Ishikawa (cell line): Measurements from ENCODE around the gene GFI1B.

Experiments used
- CEBPB ChIP-seq: IDR thresholded peaks from 2 replicates; pipeline ENCODE4 v1.6.1; 2012
- CREB1 ChIP-seq: IDR thresholded peaks from 2 replicates; pipeline ENCODE4 v1.6.1; 2012; ENCODE audit warnings: low read depth
- EGR1 ChIP-seq: IDR thresholded peaks from 2 replicates; pipeline ENCODE4 v1.6.1; 2012
- EP300 ChIP-seq: IDR thresholded peaks from 2 replicates; pipeline ENCODE4 v1.6.1; 2012; ENCODE audit warnings: borderline replicate concordance
- FOXM1 ChIP-seq: IDR thresholded peaks from 2 replicates; pipeline ENCODE4 v1.6.1; 2012; ENCODE audit warnings: low read depth, borderline replicate concordance
- NFIC ChIP-seq: IDR thresholded peaks from 2 replicates; pipeline ENCODE4 v1.6.1; 2012
- RAD21 ChIP-seq: IDR thresholded peaks from 2 replicates; pipeline ENCODE4 v1.6.1; 2012; ENCODE audit warnings: low read depth
- TAF1 ChIP-seq: IDR thresholded peaks from 2 replicates; pipeline ENCODE4 v1.6.1; 2012; ENCODE audit warnings: low read depth, mild to moderate bottlenecking
- TCF12 ChIP-seq: IDR thresholded peaks from 2 replicates; pipeline ENCODE4 v1.6.1; 2012; ENCODE audit warnings: low read depth
- TEAD4 ChIP-seq: IDR thresholded peaks from 2 replicates; pipeline ENCODE4 v1.6.1; 2012
- YY1 ChIP-seq: IDR thresholded peaks from 2 replicates; pipeline ENCODE4 v1.6.1; 2012; ENCODE audit warnings: low read depth
- ZBTB7A ChIP-seq: IDR thresholded peaks from 2 replicates; pipeline ENCODE4 v1.6.1; 2012; ENCODE audit warnings: low read depth
- TF ChIP-seq, protein P1 (sequence below): IDR thresholded peaks from 2 replicates; pipeline ENCODE4 v1.6.1; 2012; ENCODE audit warnings: low read depth, mild to moderate bottlenecking
- TF ChIP-seq, protein P2 (sequence below): IDR thresholded peaks from 2 replicates; pipeline ENCODE4 v1.6.1; 2012
- TF ChIP-seq, protein P3 (sequence below): IDR thresholded peaks from 2 replicates; pipeline ENCODE4 v1.6.1; 2012

The GFI1B gene

DNA sequence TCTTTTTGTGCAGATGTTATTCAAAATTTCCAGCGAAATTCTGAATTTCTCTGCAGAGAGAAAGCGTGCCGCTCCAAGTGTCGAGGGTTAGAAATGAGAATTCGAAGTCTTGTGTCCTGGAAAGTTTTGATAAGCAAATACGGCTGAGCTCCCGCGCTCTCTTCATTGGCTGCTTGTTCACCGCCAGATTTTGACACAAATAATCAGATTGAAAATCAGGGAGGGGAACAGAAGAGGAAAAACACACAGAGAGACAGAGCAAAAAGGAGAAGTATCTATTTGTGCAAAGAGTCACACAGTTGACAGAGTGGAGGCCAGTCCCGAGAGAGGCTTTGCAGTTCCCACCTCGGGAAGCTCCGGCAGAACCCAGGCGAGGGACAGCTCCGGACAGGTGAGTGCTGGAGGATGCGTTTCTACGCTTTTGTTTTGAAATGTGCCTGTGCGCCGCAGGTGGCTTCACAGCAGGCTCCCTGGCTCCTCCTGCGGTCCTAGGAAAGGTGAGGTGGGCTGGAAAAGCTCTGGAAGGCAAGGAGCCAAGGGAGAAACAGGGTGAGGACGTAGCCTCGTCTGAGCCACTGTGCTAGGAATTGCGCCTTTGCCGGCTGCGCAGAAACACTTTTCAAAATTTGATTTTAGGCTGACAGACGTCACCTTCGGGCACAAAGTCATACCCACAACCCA, at the start of gene GFI1B:
TSS of gene GFI1B (plus strand) at position 244 of the 681 bp plus-strand sequence. CDS start 7,985 bp downstream, outside the sequence.
- no peak for TF ChIP-seq EGR1
- TF ChIP-seq TCF12: no peak
- no peak for TF ChIP-seq EP300
- no peak for TF ChIP-seq CREB1
- no peak for TF ChIP-seq RAD21
- TF ChIP-seq, protein P1, sequence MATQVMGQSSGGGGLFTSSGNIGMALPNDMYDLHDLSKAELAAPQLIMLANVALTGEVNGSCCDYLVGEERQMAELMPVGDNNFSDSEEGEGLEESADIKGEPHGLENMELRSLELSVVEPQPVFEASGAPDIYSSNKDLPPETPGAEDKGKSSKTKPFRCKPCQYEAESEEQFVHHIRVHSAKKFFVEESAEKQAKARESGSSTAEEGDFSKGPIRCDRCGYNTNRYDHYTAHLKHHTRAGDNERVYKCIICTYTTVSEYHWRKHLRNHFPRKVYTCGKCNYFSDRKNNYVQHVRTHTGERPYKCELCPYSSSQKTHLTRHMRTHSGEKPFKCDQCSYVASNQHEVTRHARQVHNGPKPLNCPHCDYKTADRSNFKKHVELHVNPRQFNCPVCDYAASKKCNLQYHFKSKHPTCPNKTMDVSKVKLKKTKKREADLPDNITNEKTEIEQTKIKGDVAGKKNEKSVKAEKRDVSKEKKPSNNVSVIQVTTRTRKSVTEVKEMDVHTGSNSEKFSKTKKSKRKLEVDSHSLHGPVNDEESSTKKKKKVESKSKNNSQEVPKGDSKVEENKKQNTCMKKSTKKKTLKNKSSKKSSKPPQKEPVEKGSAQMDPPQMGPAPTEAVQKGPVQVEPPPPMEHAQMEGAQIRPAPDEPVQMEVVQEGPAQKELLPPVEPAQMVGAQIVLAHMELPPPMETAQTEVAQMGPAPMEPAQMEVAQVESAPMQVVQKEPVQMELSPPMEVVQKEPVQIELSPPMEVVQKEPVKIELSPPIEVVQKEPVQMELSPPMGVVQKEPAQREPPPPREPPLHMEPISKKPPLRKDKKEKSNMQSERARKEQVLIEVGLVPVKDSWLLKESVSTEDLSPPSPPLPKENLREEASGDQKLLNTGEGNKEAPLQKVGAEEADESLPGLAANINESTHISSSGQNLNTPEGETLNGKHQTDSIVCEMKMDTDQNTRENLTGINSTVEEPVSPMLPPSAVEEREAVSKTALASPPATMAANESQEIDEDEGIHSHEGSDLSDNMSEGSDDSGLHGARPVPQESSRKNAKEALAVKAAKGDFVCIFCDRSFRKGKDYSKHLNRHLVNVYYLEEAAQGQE: peak; percentile 64

DNA sequence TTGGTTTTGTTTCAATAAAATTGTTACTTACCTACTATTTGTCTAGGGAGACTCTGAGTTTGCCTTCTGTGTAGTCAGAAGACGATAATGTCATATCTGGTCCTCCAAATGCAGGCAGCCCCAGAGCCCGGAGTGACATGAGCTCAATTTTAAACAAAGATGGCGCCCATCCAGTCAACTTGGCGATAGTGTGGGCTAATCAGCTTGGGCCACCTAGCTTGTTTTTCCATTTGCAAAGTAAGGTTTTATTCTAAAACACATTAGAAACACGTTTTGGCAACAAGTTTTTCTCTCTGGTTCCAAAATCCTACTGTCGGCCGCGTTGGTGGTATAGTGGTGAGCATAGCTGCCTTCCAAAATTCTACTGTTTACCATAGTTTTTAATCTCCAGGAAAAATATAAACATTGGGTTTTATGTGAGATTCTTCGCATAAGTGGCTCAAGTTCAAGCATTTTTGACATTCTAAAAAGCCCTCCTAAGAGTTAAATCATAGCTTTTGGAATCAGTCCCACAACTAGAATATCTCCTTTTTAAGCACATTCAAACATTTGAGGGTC, 47.2 kb upstream of the GFI1B start:
- TF ChIP-seq, protein P2, sequence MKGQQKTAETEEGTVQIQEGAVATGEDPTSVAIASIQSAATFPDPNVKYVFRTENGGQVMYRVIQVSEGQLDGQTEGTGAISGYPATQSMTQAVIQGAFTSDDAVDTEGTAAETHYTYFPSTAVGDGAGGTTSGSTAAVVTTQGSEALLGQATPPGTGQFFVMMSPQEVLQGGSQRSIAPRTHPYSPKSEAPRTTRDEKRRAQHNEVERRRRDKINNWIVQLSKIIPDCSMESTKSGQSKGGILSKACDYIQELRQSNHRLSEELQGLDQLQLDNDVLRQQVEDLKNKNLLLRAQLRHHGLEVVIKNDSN: no peak
- TF ChIP-seq, protein P1: no peak
- TF ChIP-seq TAF1 (no peak), TEAD4 (no peak), NFIC (no peak)

DNA sequence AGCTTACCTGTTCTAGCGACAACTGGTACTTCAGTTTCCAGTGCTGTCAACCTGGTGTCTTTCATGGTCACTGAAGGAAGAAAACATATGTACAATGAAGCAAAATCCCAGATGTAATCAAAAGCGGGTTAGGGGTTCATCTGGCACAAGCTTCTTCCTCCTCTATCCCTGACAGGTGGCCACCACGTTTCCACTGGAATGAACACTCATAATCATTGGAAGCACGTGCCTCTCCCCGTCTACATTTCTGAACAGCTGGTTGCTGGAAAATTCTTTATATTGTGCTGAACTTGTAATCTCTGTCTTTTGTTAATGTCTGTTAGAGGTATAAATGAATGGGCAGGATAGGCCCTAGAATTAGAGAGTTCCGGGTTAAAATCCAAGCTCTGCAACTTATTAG, 43.5 kb upstream of the GFI1B start:
- TF ChIP-seq, protein P1: no peak
- TF ChIP-seq CREB1 (no peak), EP300 (no peak), CEBPB (no peak), FOXM1 (no peak), EGR1 (no peak), ZBTB7A (no peak), RAD21 (no peak), TAF1 (no peak), TEAD4 (no peak), TCF12 (no peak), YY1 (no peak), NFIC (no peak)
- TF ChIP-seq, protein P2: no peak
- TF ChIP-seq, protein P3, sequence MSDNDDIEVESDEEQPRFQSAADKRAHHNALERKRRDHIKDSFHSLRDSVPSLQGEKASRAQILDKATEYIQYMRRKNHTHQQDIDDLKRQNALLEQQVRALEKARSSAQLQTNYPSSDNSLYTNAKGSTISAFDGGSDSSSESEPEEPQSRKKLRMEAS: no peak

DNA sequence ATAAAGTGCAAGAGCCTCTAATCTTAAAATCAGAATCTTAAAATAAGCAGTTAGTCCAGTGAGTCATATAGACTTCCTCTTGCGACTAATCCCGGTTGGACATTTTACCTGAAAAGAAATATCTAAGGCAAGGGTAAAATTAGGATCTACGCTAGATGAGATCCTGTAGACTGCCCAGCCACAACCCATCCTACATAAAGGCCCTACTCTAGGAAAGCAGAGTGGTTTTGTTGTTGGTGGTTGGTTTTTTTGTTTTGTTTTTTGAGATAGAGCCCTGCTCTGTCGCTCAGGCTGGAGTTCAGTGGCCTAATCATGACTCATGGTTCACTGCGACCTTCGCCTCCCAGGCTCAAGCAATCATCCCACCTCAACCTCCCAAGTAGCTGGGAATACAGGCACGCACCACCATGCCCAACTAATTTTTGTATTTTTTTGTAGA, 41.0 kb upstream of the GFI1B start:
- TF ChIP-seq, protein P2: no peak
- no peak for TF ChIP-seq TEAD4
- TF ChIP-seq TCF12: no peak
- no peak for TF ChIP-seq CREB1
- TF ChIP-seq, protein P3: no peak
- no peak for TF ChIP-seq FOXM1
- TF ChIP-seq, protein P1: no peak
- TF ChIP-seq ZBTB7A: no peak
- no peak for TF ChIP-seq CEBPB
- no peak for TF ChIP-seq TAF1
- TF ChIP-seq YY1: no peak
- no peak for TF ChIP-seq NFIC
- TF ChIP-seq RAD21: no peak
- TF ChIP-seq EGR1: no peak
